Kidney glomerular epithelial cell (primary cell): Measurements from ENCODE around the gene ANKH.
"Not testable (repeated sequence)": the region's sequence is repeated elsewhere in the genome, so short reads cannot be mapped to it uniquely, and the experiment has no call there.

Experiments used
- DNase-seq: peaks from one replicate; lab custom pipeline; 2025; lab: John Stamatoyannopoulos, UW

Gene ANKH

GRCh38 chr5:14882658-14883580 is 11.3 kb upstream of the ANKH start:
- no peak for DNase-seq

- no peak for DNase-seq
These were observed 10.2 kb upstream of the ANKH start for GRCh38 chr5:14881826-14882225.

- DNase-seq: no peak
These were observed 9.1 kb upstream of the ANKH start for GRCh38 chr5:14880688-14881087.

- DNase-seq: no peak
These were observed 8.5 kb upstream of the ANKH start for GRCh38 chr5:14879937-14880589.

GRCh38 chr5:14879393-14879792 is 7.8 kb upstream of the ANKH start:
- no peak for DNase-seq

GRCh38 chr5:14878192-14878591 is 6.6 kb upstream of the ANKH start:
- not testable (repeated sequence) for DNase-seq

GRCh38 chr5:14876095-14876494 is 4.5 kb upstream of the ANKH start:
- DNase-seq: no peak

- no peak for DNase-seq
These were observed 2.2 kb upstream of the ANKH start for GRCh38 chr5:14873790-14874189.

GRCh38 chr5:14873093-14873492 is 1.5 kb upstream of the ANKH start:
- DNase-seq: no peak

- peak; percentile 13 for DNase-seq
These were observed 752 bp upstream of the ANKH start for GRCh38 chr5:14872070-14872989.

- DNase-seq: no peak
These were observed 1.0 kb downstream of the ANKH start for GRCh38 chr5:14870337-14871213.

GRCh38 chr5:14869668-14870164 is 1.9 kb downstream of the ANKH start:
- DNase-seq: no peak

- no peak for DNase-seq
These were observed 2.3 kb downstream of the ANKH start for GRCh38 chr5:14869233-14869632.

GRCh38 chr5:14868771-14869170 is 2.8 kb downstream of the ANKH start:
- DNase-seq: no peak

GRCh38 chr5:14864181-14864812 is 7.3 kb downstream of the ANKH start:
- no peak for DNase-seq

- DNase-seq: no peak
These were observed 8.5 kb downstream of the ANKH start for GRCh38 chr5:14863105-14863504.

GRCh38 chr5:14861123-14861765 is 10.3 kb downstream of the ANKH start:
- DNase-seq: no peak

- DNase-seq: no peak
These were observed 11.6 kb downstream of the ANKH start for GRCh38 chr5:14859980-14860379.

GRCh38 chr5:14859150-14859549 is 12.4 kb downstream of the ANKH start:
- DNase-seq: no peak

- DNase-seq: no peak
These were observed 16.2 kb downstream of the ANKH start for GRCh38 chr5:14855366-14855765.
